H1 (cell line): ENCODE measurements around the gene ARFGAP3. TPM values are rescaled to one million over a fixed set of nuclear protein-coding genes. Genes with fewer than 3 reads are reported as not detected.

Experiments
- CTCF ChIA-PET: fragments of 300-600 bp; sonication (Branson Sonifier 250); formaldehyde crosslinking; loops from one replicate; lab custom pipeline; 2021; ENCODE audit not compliant: partially characterized antibody; lab: Charles Lee
- POLR2A ChIA-PET: fragments of 300-600 bp; sonication (Branson Sonifier 250); formaldehyde crosslinking; loops from one replicate; lab custom pipeline; 2021; ENCODE audit warnings: inconsistent platforms; ENCODE audit not compliant: partially characterized antibody; lab: Charles Lee
- DNase-seq, 2 experiments: peaks; one replicate each; pipeline versions ENCODE4 v3.0.0 to v3.0.0-alpha.2; 2010 to 2022; ENCODE audit warnings: low spot score in 2 of 2, low read depth in 1 of 2, mixed read lengths in 1 of 2
- FAIRE-seq: peaks from 2 replicates; lab custom pipeline; 2011; peaks lifted over from hg19 to GRCh38; lab: Jason Lieb, UNC
- H2AFZ ChIP-seq: 2 replicates; pipeline ENCODE4 v1.8.1; 2012; ENCODE audit warnings: low read length, inconsistent platforms
- H2AK5ac ChIP-seq: 2 replicates; pipeline ENCODE4 v1.6.1; 2013; ENCODE audit warnings: low read depth, low read length
- H2BK120ac ChIP-seq: replicated peaks from 2 replicates; pipeline ENCODE3; 2013; ENCODE audit warnings: low read depth, low read length, inconsistent platforms
- H2BK12ac ChIP-seq: 2 replicates; pipeline ENCODE4 v1.6.1; 2013; ENCODE audit warnings: low read depth, low read length
- H2BK15ac ChIP-seq: 2 replicates; pipeline ENCODE4 v1.6.1; 2013; ENCODE audit warnings: low read length
- H2BK20ac ChIP-seq: 2 replicates; pipeline ENCODE4 v1.6.1; 2013; ENCODE audit warnings: low read length
- H2BK5ac ChIP-seq: 2 replicates; pipeline ENCODE4 v1.6.1; 2013; ENCODE audit warnings: low read depth, low read length
- H3K14ac ChIP-seq: 2 replicates; pipeline ENCODE4 v1.6.1; 2013; ENCODE audit warnings: inconsistent platforms; ENCODE audit not compliant: insufficient read length
- H3K18ac ChIP-seq: 2 replicates; pipeline ENCODE4 v1.6.1; 2013; ENCODE audit warnings: low read length; ENCODE audit errors: extremely low read depth
- H3K23ac ChIP-seq: 2 replicates; pipeline ENCODE4 v1.6.1; 2013; ENCODE audit warnings: inconsistent platforms; ENCODE audit not compliant: insufficient read length
- H3K23me2 ChIP-seq: 2 replicates; pipeline ENCODE4 v1.6.1; 2013; ENCODE audit warnings: low read depth, low read length
- H3K27ac ChIP-seq: 2 replicates; pipeline ENCODE4 v1.6.1; 2011; ENCODE audit warnings: low read depth, low read length, inconsistent platforms
- H3K27me3 ChIP-seq, 4 experiments: replicated peaks in 1 of 4; 1 replicate in 1 of 4; 2 replicates in 3 of 4; pipeline versions ENCODE4 v1.6.1 to v1.8.1; 2011 to 2013; ENCODE audit warnings: low read length in 3 of 4, mild to moderate bottlenecking in 3 of 4, inconsistent platforms in 2 of 4, mixed read lengths in 2 of 4, moderate library complexity in 1 of 4; ENCODE audit not compliant: control insufficient read depth in 3 of 4, insufficient read depth in 3 of 4; ENCODE audit errors: extremely low read depth in 1 of 4
- H3K36me3 ChIP-seq, 4 experiments: 2 replicates each; pipeline versions ENCODE4 v1.6.1 to v1.8.1; 2011 to 2013; ENCODE audit warnings: mild to moderate bottlenecking in 4 of 4, low read length in 3 of 4, moderate library complexity in 2 of 4, control low read depth in 1 of 4, inconsistent platforms in 1 of 4; ENCODE audit not compliant: insufficient read depth in 4 of 4, control insufficient read depth in 2 of 4
- H3K4ac ChIP-seq: replicated peaks from 2 replicates; pipeline ENCODE3; 2013; ENCODE audit warnings: low read length, low read depth, mixed read lengths, inconsistent platforms; ENCODE audit not compliant: insufficient read length
- H3K4me1 ChIP-seq, 4 experiments: replicated peaks in 1 of 4; 1 replicate in 1 of 4; 2 replicates in 3 of 4; pipeline versions ENCODE4 v1.6.1 to v1.8.1; 2011 to 2013; ENCODE audit warnings: low read length in 3 of 4, inconsistent platforms in 2 of 4, mixed read lengths in 1 of 4; ENCODE audit not compliant: insufficient read depth in 4 of 4, control insufficient read depth in 3 of 4
- H3K4me2 ChIP-seq, 2 experiments: 2 replicates each; pipeline versions ENCODE4 v1.6.1 to v1.8.1; 2011 to 2013; ENCODE audit warnings: low read depth in 2 of 2, low read length in 2 of 2, control low read depth in 1 of 2, inconsistent platforms in 1 of 2, mild to moderate bottlenecking in 1 of 2; ENCODE audit not compliant: insufficient read depth in 1 of 2
- H3K4me3 ChIP-seq, 4 experiments: fragments of 200-600, 300-600 bp in 1 of 4; sonication (generic), shearing (Covaris generic), sonication (Bioruptor Twin) in 1 of 4; 2 replicates each; pipeline versions ENCODE4 v1.5.1 to v1.8.1; 2011 to 2016; ENCODE audit warnings: low read length in 4 of 4, low read depth in 3 of 4, control low read depth in 2 of 4, inconsistent platforms in 2 of 4, mild to moderate bottlenecking in 2 of 4, mixed read lengths in 1 of 4, moderate library complexity in 1 of 4; ENCODE audit not compliant: insufficient read depth in 2 of 4; ENCODE audit errors: extremely low read depth in 1 of 4
- H3K56ac ChIP-seq: replicated peaks from 2 replicates; pipeline ENCODE3; 2013; ENCODE audit warnings: low read depth, mild to moderate bottlenecking, mixed read lengths, low read length, inconsistent platforms; ENCODE audit not compliant: insufficient read length
- H3K79me1 ChIP-seq: 2 replicates; pipeline ENCODE4 v1.6.1; 2013; ENCODE audit warnings: low read depth, low read length, control low read depth
- H3K79me2 ChIP-seq, 2 experiments: 2 replicates each; pipeline versions ENCODE4 v1.6.1 to v1.8.1; 2012 to 2013; ENCODE audit warnings: low read length in 2 of 2, mild to moderate bottlenecking in 2 of 2, inconsistent platforms in 1 of 2; ENCODE audit not compliant: insufficient read depth in 2 of 2, control insufficient read depth in 1 of 2
- H3K9ac ChIP-seq, 4 experiments: replicated peaks in 1 of 4; 1 replicate in 1 of 4; 2 replicates in 3 of 4; pipeline versions ENCODE4 v1.6.1 to v1.8.1; 2011 to 2013; ENCODE audit warnings: low read depth in 3 of 4, low read length in 3 of 4, control low read depth in 2 of 4, mild to moderate bottlenecking in 2 of 4, moderate library complexity in 2 of 4, inconsistent platforms in 1 of 4; ENCODE audit errors: extremely low read depth in 1 of 4
- H3K9me3 ChIP-seq, 2 experiments: 2 replicates each; pipeline versions ENCODE4 v1.6.1 to v1.8.1; 2012 to 2013; ENCODE audit warnings: mild to moderate bottlenecking in 2 of 2, moderate library complexity in 2 of 2, control low read depth in 1 of 2, inconsistent platforms in 1 of 2, low read depth in 1 of 2, low read length in 1 of 2, mixed read lengths in 1 of 2; ENCODE audit not compliant: insufficient read depth in 2 of 2
- H4K20me1 ChIP-seq, 2 experiments: replicated peaks in 1 of 2; 2 replicates each; pipeline versions ENCODE3 to v1.8.1; 2011 to 2013; ENCODE audit warnings: inconsistent platforms in 2 of 2, low read length in 2 of 2, mild to moderate bottlenecking in 1 of 2; ENCODE audit not compliant: insufficient read depth in 2 of 2, control insufficient read depth in 1 of 2
- H4K5ac ChIP-seq: 2 replicates; pipeline ENCODE4 v1.6.1; 2013; ENCODE audit warnings: low read length, low read depth, mixed read lengths, inconsistent platforms; ENCODE audit not compliant: insufficient read length
- H4K8ac ChIP-seq: 2 replicates; pipeline ENCODE4 v1.8.0; 2013; ENCODE audit warnings: mild to moderate bottlenecking, moderate library complexity, low read length, inconsistent platforms; ENCODE audit not compliant: insufficient read depth; ENCODE audit errors: extremely low read depth
- H4K91ac ChIP-seq: replicated peaks from 2 replicates; pipeline ENCODE3; 2013; ENCODE audit warnings: low read length, mixed read lengths, inconsistent platforms; ENCODE audit not compliant: insufficient read length
- BCL11A ChIP-seq, 2 experiments: IDR thresholded peaks; one replicate each; pipeline ENCODE4 v1.6.1; 2011; ENCODE audit warnings: low read depth in 2 of 2, low read length in 2 of 2, mild to moderate bottlenecking in 2 of 2
- KDM4A ChIP-seq: IDR thresholded peaks from one replicate; pipeline ENCODE4 v1.7.1; 2012; ENCODE audit warnings: low read depth, mild to moderate bottlenecking, moderate library complexity, low read length, inconsistent platforms; ENCODE audit not compliant: severe bottlenecking
- POLR2AphosphoS5 ChIP-seq: IDR thresholded peaks from 2 replicates; pipeline ENCODE4 v1.6.1; 2011; ENCODE audit warnings: low read depth, low read length
- TAF7 ChIP-seq: optimal IDR thresholded peaks from 2 replicates; pipeline ENCODE3; 2011; ENCODE audit warnings: low read depth, mild to moderate bottlenecking, inconsistent platforms, low read length, moderate library complexity, borderline replicate concordance
- WGBS, 2 experiments: shearing (Covaris generic) in 1 of 2; methylation state at CpG; one replicate each; pipeline versions ENCODE4 v1.1.6 to v1.1.7; 2013 to 2015; ENCODE audit warnings: low lambda C conversion rate in 2 of 2, mixed read lengths in 2 of 2, inconsistent platforms in 1 of 2, low coverage in 1 of 2, missing lambda C conversion rate in 1 of 2; ENCODE audit not compliant: insufficient replicate concordance in 2 of 2, insufficient coverage in 1 of 2, insufficient read length in 1 of 2; ENCODE audit errors: extremely low coverage in 1 of 2, missing lambda C conversion rate in 1 of 2; 5-methylcytosine and 5-hydroxymethylcytosine counted together
- polyA plus RNA-seq, 7 experiments: library from polyadenylated mRNA; depleted of rRNA in 3 of 7; stranded (reverse) in 5 of 7; unstranded in 2 of 7; fragments of >200 nt in 5 of 7; fragments of 200-250 nt in 2 of 7; gene quantifications; 1 replicate in 5 of 7; 2 replicates in 1 of 7; 4 replicates in 1 of 7; pipeline versions ENCODE4 v1.2.1 to v1.2.3, GENCODE V29; 2011 to 2013; ENCODE audit warnings: missing spikeins in 2 of 7, mixed read lengths in 2 of 7
- total RNA-seq: library from RNA; stranded (reverse); fragmentation: NEBNext Ultra II Directional; extraction: Animal tissue kit (Norgen Biotek cat#: 25700); gene quantifications from 2 replicates; pipeline ENCODE4 v1.2.1, GENCODE V29; 2021

Gene ARFGAP3
- total and polyA plus RNA-seq, 2 of the 8 experiments (the other 6 are each of a cell fraction or from before 2014, with no cell fraction given) = 9.7 to 16.0 TPM

GRCh38 chr22:42752230-42752746 lies 104.8 kb downstream of the ARFGAP3 start:
- H2BK15ac ChIP-seq = no peak overlapping the region; the same call in 1 of the 2 replicates
- no peaks in the 10 kb centered on the region for H4K20me1 ChIP-seq
- no peak overlapping the region for H3K14ac ChIP-seq
- no peak overlapping the region for H3K56ac ChIP-seq
- H3K4ac ChIP-seq = no peak overlapping the region
- FAIRE-seq = no peak
- no peak overlapping the region for H3K4me2 ChIP-seq
- no peak overlapping the region for H4K91ac ChIP-seq
- H2BK20ac ChIP-seq = no peak overlapping the region
- no peaks in the 10 kb centered on the region for H3K36me3 ChIP-seq
- no peak overlapping the region for H2BK5ac ChIP-seq
- H3K23me2 ChIP-seq = no peaks in the 10 kb centered on the region
- no peak overlapping the region for H3K18ac ChIP-seq
- H3K9ac ChIP-seq = no peak overlapping the region
- no peak overlapping the region for H3K27ac ChIP-seq
- no peak overlapping the region for H2BK12ac ChIP-seq
- H2AFZ ChIP-seq = no peak overlapping the region
- H3K27me3 ChIP-seq = no peaks in the 10 kb centered on the region
- no peak overlapping the region for H4K5ac ChIP-seq
- no peak overlapping the region for H3K23ac ChIP-seq
- no peak overlapping the region for H3K4me3 ChIP-seq
- 90% methylated on average over 11 of the region's 12 CpGs; no CpG with 5 or more reads in 1 of the 2 experiments for WGBS, 2 experiments
- H2BK120ac ChIP-seq = no peak overlapping the region
- peak overlapping the region; percentile 38; the same call in 1 of the 2 replicates for H4K8ac ChIP-seq
- H3K79me1 ChIP-seq = no peaks in the 10 kb centered on the region
- peaks cover 0 to 4% of the 10 kb centered on the region in 2 experiments; a peak in 1 of 4 replicates for H3K9me3 ChIP-seq
- no peak overlapping the region for H2AK5ac ChIP-seq
- POLR2A ChIA-PET = interaction anchor here (2.6 kb wide), 1 partner anchor 137 kb away, joined by 6 read pairs; the partner anchor contains the start of gene POLDIP3
- H3K79me2 ChIP-seq = no peaks in the 10 kb centered on the region
- CTCF ChIA-PET = interaction anchor here (0.6 to 2.0 kb wide), 7 partner anchors 22 to 130 kb away, joined by 3 to 4 read pairs (median 3); no protein-coding TSS in a partner anchor
- H3K4me1 ChIP-seq = peaks cover 0 to 6% (median 2%) of the 10 kb centered on the region in 4 experiments; a peak in 3 of 7 replicates
- DNase-seq = no peak
- TF ChIP-seq BCL11A (IDR thresholded peaks at IDR 0.05; ENCODE audit: low read depth in 2 of 2, low read length in 2 of 2) (no peak), TAF7 (no peak), KDM4A (no peak), POLR2AphosphoS5 (no peak)
